Measurements from ENCODE around the gene KCNA2. TPM values are rescaled to one million over a fixed set of nuclear protein-coding genes. Genes with fewer than 3 reads are reported as not detected.

KCNA2 gene
- total RNA-seq, 2 donors from 2014 or later: 2.0 to 3.1 TPM

- H3K4me1 ChIP-seq (ENCODE audit: control insufficient read depth in 1 of 2, low read depth in 2 of 2): peaks cover 2 to 5% of the 10 kb centered on the region in 2 donors
- ATAC-seq (ENCODE audit: insufficient number of reproducible peaks, low FRiP score, low read depth) (no peak), DNase-seq (ENCODE audit: low spot score) (no peak)
- no peaks in the 10 kb centered on the region for H3K27me3 ChIP-seq (replicated peaks; ENCODE audit: insufficient read depth)
- H3K4me3 ChIP-seq: no peak overlapping the region
- no peaks in the 10 kb centered on the region for H3K9me3 ChIP-seq
- H3K27ac ChIP-seq: no peak overlapping the region
- no peak for TF ChIP-seq CTCF (IDR thresholded peaks at IDR 0.05)
- H3K36me3 ChIP-seq: no peaks in the 10 kb centered on the region
Measured at GRCh38 chr1:110602466-110602865, 3.7 kb downstream of the KCNA2 start.

DNA sequence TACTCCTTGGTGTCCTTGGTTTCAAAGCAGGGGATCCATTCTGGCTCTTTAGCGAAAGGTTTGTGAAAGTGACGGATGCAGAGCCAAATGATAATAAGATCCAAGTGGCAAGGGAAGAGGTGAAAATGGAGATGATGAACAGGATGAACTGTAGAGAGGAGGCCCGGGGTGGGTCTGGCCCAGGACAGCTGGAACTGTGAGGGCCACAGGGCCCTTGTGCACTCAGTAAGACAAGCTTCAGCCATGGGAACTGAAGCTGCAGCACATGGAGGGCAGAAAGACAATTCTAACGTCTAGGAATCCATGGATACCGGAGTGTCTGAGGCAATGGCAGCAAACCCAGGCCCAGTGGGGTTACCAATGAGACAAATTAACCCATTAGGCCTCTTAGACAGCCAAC is 4.8 kb downstream of the KCNA2 start:
- no peak for ATAC-seq (ENCODE audit: insufficient number of reproducible peaks, low FRiP score, low read depth)
- DNase-seq (ENCODE audit: low spot score): no peak
- Histone ChIP-seq H3K27me3 (replicated peaks; ENCODE audit: insufficient read depth) (no peaks in the 10 kb centered on the region), H3K36me3 (no peaks in the 10 kb centered on the region), H3K9me3 (no peaks in the 10 kb centered on the region), H3K4me1 (ENCODE audit: control insufficient read depth in 1 of 2, low read depth in 2 of 2) (peaks cover 0 to 5% of the 10 kb centered on the region in 2 donors), H3K27ac (no peak overlapping the region), H3K4me3 (no peak overlapping the region)
- TF ChIP-seq CTCF (IDR thresholded peaks at IDR 0.05): no peak

- Histone ChIP-seq H3K27me3 (replicated peaks; ENCODE audit: insufficient read depth) (no peaks in the 10 kb centered on the region), H3K4me3 (no peak overlapping the region), H3K9me3 (no peaks in the 10 kb centered on the region), H3K36me3 (no peaks in the 10 kb centered on the region), H3K27ac (no peak overlapping the region), H3K4me1 (ENCODE audit: control insufficient read depth in 1 of 2, low read depth in 2 of 2) (peaks cover 0 to 1% of the 10 kb centered on the region in 2 donors)
- no peak for ATAC-seq (ENCODE audit: insufficient number of reproducible peaks, low FRiP score, low read depth)
- no peak for DNase-seq (ENCODE audit: low spot score)
- no peak for TF ChIP-seq CTCF (IDR thresholded peaks at IDR 0.05)
Measured at GRCh38 chr1:110600716-110601115, 5.4 kb downstream of the KCNA2 start.

DNA sequence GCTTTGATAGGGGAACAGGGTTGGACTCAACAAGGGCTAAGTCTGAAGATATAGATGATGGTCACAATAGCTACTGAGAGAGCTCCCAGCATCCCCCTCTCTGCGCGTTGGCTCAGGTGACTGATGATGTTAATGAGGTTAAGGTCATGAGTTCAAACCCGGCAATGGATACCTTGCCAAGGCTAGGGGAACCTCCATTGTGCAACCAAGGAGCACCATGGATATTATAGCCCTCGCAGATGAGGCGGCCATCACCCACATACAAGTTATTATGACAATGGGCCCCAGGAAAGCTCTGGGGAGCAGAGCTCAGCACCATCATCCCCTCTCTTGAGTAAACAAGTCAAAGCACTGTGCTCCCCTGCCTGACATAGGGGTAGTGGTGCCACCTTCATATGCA is 8.2 kb downstream of the KCNA2 start:
- Histone ChIP-seq H3K9me3 (no peaks in the 10 kb centered on the region), H3K27me3 (replicated peaks; ENCODE audit: insufficient read depth) (no peaks in the 10 kb centered on the region), H3K36me3 (no peaks in the 10 kb centered on the region), H3K27ac (no peak overlapping the region), H3K4me3 (no peak overlapping the region), H3K4me1 (ENCODE audit: control insufficient read depth in 1 of 2, low read depth in 2 of 2) (no peaks in the 10 kb centered on the region)
- DNase-seq (ENCODE audit: low spot score): no peak
- TF ChIP-seq CTCF (IDR thresholded peaks at IDR 0.05): no peak
- no peak for ATAC-seq (ENCODE audit: insufficient number of reproducible peaks, low FRiP score, low read depth)

DNA sequence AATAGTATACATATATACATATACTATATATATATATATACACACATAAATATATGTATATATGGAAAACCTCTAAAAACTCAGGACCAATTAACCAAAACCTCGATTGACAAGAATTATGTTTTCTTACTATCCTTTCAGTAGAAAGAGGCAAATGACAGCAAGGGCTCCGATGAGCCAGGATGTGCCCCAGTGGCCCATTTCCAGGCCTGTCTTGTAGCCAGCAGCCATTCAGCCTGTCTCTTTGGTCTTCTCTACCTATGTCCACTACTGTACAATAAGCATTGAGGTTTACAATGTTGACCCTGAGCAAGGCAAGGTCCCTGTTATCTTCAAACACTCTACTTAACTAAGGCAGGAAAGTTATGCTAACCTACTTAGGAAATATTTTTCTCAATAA is 9.8 kb downstream of the KCNA2 start:
- Histone ChIP-seq H3K9me3 (no peaks in the 10 kb centered on the region), H3K27ac (no peak overlapping the region), H3K4me3 (no peak overlapping the region), H3K4me1 (ENCODE audit: control insufficient read depth in 1 of 2, low read depth in 2 of 2) (no peaks in the 10 kb centered on the region), H3K27me3 (replicated peaks; ENCODE audit: insufficient read depth) (no peaks in the 10 kb centered on the region), H3K36me3 (no peaks in the 10 kb centered on the region)
- ATAC-seq (ENCODE audit: insufficient number of reproducible peaks, low FRiP score, low read depth) (no peak), DNase-seq (ENCODE audit: low spot score) (no peak)
- no peak for TF ChIP-seq CTCF (IDR thresholded peaks at IDR 0.05)

Measured in thoracic aorta (tissue), 2 donors.